Ammon's horn (tissue), 1 donor: ENCODE results near the gene PDE9A.

ENCODE experiments used
- DNase-seq: peaks from one replicate; pipeline ENCODE4 v3.0.0-alpha.2; 2016; ENCODE audit warnings: low spot score

Gene PDE9A

DNA sequence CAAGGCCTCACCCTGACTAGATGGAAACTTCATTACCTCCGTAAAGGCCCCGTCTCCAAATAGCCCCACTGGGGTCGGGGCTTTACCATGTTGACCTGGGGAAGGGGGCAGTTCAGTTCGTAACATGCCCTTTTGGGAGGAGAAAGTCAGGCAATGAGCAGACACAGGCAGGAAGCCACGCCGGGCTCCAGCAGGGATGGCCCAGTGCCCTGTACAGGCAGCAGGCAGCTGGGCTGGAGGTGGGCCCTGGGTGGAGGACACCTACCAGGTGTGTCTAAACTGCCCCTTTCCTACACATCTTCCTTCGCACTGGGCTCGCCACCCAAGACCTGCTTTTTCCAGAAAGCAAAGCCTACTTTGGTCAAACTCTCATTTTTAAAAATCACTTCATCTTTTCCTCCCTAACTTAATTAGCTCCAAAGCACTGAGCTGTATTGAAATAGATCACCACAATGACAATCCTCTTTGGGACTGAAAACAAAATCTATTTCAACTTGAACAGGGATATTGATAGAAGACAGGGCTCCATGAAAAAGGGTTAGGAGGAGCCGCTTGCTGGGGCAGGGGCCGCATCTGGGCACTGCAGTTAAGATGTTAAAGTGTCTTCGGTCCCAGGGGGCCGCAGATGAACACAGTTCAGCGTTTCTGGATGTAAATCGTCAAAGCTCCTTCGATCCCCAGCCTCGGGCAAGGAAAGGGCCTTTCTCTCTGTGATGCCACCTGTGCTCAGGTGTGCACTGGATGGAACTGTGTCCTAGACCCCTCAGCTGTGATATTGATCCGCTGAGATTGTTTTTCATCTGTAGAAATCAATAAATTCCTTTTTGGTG, 104.6 kb downstream of the PDE9A start:
- no peak for DNase-seq

DNA sequence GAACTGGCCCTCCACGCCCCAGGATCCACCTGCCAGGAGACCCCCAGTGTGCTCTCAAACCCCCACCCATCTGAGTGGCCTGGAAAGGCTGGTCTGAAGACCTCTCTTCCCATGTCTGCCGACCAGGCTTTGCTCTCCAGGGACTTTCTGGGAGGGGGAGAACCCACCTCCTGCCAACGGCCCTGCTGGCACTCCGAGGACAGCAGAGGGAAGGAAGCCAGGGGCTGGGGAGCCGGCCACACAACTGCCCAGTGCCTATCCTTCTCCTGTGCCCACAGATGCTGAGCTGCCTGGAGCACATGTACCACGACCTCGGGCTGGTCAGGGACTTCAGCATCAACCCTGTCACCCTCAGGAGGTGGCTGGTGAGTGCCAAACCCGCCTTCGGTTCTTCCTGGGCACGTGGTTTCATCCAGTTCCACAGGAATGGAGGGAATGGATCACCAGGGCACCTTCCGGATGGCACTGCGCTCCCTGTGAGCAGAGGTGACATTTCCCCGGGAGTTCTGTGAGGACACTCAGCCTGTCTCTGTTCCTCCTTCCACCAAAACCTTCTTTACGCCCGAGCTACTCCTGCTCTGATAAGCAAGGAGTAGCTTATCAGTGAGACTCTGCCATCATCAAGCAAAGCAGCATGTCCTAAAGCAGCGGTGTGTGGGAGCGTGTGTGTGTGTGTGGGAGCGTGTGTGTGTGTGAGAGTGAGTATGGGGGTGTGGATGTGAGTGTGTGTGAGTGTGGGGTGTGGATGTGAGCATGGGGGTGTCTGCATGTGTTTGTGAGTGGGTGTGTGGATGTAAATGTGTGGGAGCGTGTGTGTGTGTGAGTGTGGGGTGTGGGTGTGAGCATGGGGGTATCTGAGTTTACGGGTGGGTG, 105.5 kb downstream of the PDE9A start:
- DNase-seq = no peak

DNA sequence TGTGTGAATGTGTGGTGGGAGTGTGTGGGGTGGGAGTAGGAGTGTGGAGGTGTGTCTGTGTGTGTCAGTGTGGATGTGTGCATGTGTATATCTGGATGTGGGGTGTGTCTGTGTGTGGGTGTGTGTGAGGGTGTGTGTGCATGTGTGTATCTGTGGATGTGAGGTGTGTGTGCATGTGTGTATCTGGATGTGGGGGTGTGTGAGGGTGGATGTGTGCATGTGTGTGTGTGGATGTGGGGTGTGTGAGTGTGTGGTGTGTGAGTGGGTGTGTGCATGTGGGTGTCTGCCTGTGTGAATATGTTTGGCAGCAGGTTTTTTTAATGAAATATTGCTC, 106.1 kb downstream of the PDE9A start:
- no peak for DNase-seq

DNA sequence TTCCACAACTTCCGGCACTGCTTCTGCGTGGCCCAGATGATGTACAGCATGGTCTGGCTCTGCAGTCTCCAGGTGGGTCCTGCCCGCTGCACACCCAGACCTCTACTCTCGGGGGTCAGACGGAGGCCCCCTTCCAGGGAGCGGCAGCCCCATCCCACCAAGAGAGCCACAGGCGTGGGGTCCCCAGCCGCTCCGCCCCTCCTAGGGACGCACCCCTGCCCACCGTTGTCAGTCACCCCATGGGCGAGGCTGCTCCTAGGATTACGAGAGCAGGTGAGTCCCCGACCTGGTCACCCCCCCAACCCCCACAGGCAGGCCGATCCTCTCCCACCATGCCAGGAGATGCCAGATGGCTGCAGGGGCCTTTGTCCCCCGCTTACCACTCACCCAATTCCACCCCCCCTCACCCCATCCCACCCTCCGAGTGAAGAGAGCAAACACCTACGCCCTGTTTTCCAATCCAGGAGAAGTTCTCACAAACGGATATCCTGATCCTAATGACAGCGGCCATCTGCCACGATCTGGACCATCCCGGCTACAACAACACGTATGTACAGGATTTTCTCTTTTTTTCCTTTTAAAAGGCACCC, 107.0 kb downstream of the PDE9A start:
- DNase-seq = no peak

DNA sequence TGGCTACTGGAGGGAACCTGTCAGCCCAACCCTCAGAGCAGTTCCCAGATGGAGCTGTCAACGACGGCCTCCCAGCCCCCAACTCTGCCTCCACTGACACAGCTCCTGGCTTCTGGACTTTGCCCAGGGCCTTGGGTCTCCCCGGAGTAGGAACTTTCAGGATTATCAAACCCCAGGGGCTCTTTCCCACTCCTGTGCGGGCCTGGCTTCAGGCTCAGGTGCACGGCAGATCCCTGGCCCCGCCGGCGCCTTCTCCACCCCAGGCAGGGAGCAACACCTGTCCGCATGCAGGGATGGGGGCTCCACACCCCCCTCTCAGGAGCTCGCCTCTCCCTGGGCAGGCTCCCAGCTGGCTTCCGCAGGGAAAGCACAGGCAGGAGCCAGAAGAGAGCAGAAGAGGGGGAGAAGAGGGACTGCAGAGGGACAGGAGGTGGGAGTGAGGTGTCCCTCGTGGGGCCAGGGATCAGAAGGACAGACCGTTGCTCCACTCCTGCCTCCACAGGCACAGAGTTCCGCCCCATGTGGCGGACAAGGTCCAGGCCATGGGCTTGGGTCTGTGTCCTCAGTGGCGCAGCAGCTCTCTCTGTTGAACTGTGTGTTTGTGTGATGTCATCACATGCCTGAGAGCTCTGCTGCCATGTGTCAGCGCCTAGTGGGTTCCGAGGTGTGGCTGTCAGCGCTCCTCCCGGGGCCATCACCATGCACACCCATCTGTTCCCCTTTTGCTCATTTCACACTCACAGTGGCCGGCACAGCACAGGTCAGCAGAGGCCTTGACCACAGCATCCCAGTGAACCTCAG, 107.7 kb downstream of the PDE9A start:
- no peak for DNase-seq

DNA sequence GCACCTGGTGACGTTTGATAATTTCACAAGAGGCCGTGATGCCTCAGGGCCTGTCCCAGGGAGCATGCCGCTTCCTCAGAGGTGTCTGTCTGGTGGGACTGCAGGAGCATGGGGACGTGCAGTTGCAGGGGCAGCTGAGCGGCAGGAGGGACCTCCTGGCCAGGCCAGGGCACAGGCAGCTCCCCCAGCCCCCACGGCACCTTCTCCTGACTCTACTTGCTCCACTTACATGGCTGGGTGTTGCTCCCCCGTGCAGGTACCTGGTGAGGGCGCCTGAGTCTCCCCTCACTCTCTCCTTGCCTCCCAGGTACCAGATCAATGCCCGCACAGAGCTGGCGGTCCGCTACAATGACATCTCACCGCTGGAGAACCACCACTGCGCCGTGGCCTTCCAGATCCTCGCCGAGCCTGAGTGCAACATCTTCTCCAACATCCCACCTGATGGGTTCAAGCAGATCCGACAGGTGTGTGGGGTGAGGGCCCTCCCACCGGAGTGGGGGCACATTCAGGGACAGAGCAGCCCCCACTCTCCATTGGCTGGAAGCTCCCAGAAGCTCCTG, 108.4 kb downstream of the PDE9A start:
- no peak for DNase-seq

DNA sequence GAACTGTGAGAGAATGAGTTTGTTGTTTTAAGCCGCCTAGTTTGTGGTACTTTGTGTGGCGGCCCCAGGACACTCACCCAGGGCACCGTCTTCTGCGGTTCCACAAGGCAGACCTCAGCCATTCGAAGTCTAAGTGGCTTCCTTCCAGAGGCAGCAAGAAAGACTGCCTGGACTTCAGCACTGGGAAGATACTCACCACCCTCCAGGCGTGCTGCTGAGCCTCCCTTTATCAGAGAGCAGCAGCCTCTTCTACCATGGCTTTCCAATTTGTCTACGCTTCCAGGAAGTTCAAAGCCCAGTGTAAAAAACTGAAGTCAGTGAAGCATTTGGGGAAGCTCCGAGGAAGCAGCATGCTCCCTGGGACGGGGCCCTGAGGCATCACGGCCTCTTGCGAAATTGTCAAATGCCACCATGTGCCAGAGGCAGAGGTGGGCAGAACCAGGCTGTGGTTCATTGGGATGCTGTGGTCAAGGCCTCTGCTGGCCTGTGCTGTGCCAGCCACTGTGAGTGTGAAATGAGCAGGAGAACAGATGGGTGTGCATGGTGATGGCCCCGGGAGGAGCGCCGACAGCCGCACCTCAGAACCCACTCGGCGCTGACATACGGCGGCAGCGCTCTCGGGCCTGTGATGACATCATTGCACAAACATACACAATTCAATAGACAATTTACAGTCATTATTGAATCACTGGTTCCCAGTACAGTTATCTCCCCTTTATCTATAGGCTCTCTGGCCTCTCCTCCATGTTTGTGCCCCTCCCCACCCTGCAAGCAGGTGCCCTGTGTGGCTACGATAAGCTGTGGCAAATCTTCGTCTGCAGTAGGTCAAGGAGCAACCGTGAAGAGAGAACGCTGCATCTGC, 110.4 kb downstream of the PDE9A start:
- peak; percentile 35 for DNase-seq

DNA sequence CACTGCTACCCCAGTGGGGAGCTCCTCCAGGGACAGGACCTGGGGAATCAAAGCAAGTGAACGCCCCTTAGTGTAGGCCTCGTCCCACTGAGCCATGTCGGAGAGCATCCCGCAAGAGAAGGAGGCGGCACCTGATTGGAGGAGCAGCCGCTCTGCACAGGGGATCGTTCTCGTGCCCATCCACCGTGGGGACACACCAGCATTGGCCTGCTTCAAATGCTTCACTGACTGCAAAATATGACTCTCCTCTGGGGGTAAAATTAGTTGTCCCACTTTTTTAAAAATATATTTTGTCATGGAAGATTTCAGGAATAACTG, 111.0 kb downstream of the PDE9A start:
- DNase-seq = no peak

DNA sequence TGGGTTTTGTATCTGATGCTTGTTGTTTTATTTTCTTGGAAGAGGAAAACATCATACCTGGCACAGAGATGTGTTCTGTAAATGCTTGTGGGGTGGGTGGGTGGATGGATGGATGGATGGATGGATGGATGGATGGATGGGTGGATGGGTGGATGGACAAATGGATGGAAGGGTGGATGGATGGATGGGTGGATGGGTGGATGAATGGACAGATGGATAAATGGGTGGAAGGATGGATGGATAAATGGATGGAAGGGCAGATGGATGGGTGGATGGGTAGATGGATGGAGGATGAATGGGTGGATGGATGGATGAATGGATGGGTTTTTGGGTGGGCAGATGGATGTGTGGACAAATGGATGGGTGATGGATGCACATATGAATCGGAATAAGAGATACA, 111.5 kb downstream of the PDE9A start:
- DNase-seq = no peak

DNA sequence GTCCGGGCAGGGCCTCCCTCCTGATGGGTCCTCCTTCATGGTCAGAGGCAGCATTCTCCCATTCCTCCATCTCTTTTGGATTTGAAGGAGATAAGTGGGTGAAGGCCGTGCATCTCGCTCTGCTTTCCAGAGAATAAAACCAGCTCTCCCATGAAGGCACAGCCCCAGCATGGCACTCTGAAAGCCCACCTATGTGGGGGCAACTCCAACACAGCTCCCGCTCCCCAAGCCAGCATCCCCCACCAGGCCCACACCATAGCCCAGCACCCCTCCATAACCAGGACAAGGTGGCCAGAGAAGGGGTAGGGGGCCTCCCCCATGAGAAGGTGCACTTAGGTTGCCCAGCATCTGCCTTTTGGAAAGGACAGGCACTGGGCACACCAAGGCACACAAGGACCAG, 112.2 kb downstream of the PDE9A start:
- no peak for DNase-seq

DNA sequence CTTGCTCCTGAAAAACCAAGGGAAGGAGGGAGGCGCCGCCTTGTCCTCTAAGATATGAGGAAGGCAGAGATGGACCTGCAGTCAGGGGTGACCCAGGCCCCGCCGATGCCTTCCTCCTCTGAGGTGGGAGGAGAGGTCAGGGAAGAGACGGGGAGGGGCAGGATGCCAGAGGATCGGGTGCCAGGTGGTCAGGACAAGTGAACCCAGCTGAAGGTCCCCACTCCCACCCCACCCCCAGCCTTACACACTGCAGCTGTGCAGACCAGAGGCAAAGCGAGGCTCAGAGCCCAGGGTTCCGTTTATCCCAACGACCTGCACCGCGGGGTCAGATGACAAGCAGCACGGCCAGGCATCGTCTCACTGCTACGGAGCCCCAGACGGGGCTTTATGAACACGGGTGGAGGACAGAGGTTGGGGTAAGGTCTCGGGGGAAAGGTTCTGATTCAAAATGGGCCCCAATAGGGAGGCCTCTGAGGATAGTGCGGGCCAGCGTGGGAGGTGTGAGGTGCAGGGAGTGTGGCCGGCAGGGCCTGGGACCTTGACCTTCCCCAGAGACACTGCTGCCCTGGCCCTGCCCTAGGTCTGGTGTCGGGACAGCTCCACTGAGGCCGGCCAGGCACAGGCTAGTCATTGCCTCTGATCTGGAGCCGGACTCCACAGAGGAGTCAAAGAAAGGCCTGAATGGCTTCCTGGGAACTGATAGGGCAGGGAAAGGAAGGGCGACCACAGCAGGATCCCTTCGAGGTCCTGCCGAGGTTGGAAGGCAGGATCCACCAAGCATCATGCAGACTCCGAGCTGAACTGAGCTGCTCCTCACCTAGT, 113.5 kb downstream of the PDE9A start:
- no peak for DNase-seq

DNA sequence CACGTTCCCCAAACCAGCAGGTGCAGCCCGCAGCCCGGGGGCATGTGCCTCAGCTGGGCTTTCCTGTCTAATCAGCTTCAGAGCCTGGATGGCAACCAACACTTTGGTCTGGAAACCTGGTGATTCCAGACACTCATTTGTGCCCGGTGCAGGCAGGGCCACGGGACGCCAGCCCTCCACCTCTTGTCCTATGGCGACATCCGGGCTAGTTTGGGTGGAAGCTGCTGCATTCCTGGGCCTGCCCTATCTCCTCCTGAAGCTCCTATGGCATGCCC, 114.1 kb downstream of the PDE9A start:
- no peak for DNase-seq

DNA sequence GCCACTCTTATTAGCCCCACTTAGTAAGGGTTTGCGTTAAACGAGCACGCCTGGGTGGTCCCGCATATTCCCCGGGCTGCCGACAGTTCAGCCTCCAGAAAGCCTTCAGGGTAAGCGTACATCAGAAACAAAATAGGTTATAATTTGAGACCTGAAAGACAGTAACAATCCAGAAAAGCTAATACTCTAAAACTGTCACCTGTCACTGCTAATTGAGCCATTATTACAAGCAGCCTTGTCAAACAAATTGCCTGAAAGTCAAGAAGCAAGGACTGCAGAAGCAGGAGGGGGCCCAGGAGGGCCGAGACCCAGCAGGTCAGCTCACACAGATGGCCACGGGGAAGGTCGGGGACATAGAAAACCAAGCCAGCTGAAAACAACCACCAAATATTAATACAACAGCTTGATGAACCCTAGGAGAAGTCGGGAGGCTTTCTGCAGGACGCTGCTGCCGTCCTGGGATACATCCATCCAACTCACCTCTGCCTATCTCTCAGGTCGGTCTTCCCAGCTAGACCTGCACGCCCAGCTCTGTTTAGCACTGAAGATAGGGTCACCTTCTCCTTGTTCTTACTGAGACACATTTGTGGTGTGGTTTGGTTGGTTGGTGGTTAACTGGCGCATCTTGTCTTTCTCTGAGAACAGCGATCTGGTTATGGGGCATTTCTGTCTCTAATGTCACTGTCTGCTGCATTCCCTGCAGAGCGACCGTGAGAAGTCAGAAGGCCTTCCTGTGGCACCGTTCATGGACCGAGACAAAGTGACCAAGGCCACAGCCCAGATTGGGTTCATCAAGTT, 115.1 kb downstream of the PDE9A start:
- DNase-seq = no peak

DNA sequence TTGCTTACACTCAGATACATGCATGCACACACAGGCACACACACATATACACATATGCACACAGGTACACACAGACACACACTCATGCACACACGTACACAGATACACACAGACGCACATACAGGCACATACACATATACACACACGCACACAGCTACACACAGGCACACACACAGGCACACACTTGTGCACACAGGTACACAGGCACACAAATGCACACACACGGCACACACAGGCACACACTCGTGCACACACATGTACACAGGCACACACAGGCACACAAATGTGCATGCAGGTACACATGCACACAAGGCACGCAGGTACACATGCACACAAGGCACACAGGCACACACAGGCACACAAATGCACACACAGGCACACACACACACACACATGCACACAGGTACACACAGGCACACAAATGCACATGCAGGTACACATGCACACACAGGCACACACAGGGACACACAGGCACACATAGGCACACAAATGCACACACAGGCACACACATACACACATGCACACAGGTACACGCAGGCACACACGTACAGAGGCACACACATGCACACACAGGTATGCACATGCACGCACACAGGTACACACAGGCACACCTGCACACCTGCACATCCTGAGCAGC, 115.9 kb downstream of the PDE9A start:
- no peak for DNase-seq

DNA sequence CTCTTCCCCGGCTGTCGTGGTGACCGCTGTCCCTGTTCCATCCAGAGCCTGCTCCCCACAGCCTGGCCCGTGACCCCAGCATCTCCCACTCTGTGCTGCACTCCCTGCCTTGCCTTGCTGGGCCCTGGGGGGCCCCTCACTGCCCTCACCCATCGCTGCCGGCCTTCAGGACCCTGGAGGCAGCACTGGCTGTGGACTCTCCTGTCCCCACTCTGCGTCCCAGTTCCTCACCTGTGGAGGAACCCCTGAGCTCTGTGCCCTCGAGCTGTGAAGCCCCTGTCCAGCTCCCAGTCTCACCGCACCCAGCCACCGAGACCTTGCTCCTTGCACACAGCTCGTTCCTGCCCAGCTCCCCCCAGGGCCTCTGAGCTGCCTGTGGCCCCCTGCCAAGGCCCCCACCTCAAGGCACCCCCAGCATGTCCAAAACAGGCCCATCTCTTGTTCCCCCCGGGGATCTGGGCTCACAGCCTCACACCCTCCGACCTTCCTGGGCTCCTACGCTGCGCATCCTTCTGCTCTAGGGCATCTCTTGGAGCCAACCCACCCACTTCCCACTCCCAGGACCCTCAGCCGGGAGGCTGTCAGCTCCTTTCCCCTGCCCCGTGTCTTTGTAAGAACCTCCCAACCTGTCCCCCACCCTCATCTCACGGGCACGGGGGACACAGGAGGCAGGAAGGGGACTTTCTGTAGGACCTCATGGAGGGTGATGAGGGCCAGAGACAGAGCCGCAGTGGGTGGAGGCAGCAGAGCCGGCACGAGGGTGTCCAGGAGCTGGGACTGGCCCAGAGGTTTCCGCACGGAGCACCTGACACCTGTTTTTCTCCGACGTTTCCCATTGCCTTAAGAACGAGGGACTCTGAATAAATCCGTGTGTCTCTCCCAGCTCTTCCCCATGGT, 116.6 kb downstream of the PDE9A start:
- DNase-seq = no peak

DNA sequence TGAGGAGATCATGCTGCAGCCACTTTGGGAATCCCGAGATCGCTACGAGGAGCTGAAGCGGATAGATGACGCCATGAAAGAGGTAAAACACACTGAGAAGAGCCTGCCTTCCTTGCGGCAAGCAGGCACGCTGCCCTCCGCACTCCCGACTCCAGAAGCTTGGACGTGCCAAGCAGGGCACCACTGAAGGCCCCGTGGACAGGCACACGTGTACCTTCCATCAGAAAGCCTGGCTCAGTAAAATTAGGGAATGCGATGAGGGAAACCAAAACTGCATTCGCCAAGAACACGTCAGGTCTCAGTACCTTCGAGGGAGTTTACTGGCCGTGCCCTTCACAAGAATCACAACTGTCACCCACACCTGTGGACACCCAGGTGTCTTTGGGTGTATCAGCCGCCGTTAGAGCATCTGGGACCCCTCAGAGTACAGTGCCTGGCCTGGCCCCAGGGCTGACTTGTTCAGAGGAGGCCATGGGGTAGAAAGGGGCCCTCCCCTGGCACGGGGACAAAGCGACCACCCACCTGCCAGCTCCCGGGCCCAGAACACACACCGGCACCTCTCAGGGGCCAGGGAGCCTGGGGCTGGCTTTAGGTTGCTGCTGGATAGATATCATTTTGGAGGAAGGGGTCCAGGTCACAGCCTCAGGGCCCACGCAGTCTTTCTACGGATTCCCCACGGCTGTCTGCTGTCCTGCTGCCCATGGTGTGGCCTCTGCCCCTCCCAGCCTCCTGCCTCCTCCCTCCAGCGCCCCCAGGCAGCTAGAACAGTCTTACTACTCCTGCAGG, 117.5 kb downstream of the PDE9A start:
- DNase-seq = no peak

DNA sequence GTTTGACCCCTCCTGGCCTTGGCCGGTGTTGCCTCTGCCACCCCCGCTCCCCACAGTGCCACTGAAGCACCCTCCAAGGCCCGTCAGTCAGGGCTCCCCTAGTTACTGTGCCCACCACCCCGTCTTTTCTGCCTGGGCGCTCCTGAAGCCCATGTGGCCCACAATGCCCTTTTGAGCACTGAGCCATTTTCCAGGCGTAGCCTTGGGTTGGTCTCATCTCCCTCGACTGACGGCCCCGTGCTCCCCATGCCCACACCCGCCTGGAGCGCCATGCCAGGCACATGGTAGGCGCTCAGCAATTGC, 118.0 kb downstream of the PDE9A start:
- no peak for DNase-seq
